Panc1 (cell line): Measurements from ENCODE around the gene PHOX2A. TPM values are rescaled to one million over a fixed set of nuclear protein-coding genes. Genes with fewer than 3 reads are reported as not detected.

ENCODE experiments used
- ATAC-seq: fragments of 200-7000 bp; cut with Tn5 transposase; 2 replicates; pipeline ENCODE4 v1.9.1; 2020; ENCODE audit warnings: mild to moderate bottlenecking, moderate library complexity
- BruUV-seq: library from RNA; stranded (reverse); fragments of 400-500 nt; replicated peaks from 2 replicates; lab custom pipeline; 2021; lab: Mats Ljungman, UMichigan
- CTCF ChIA-PET: fragments of 300-600 bp; sonication (Branson Sonifier 250); formaldehyde crosslinking; loops from one replicate; lab custom pipeline; 2022; ENCODE audit warnings: antibody characterized with exemption; lab: Charles Lee
- POLR2A ChIA-PET: fragments of 300-600 bp; sonication (Branson Sonifier 250); formaldehyde crosslinking; loops from one replicate; lab custom pipeline; 2022; ENCODE audit warnings: antibody characterized with exemption; lab: Charles Lee
- DNase-seq: peaks from one replicate; pipeline ENCODE4 v3.0.0-alpha.2; 2010; ENCODE audit warnings: low read depth, low spot score
- H3K27ac ChIP-seq: 2 replicates; pipeline ENCODE4 v1.5.1; 2011; ENCODE audit warnings: mild to moderate bottlenecking, low read length, inconsistent platforms
- H3K27me3 ChIP-seq: fragments of 200-500 bp; sonication (Bioruptor generic); 2 replicates; pipeline ENCODE4 v1.6.0; 2014; ENCODE audit warnings: low read length, inconsistent platforms; ENCODE audit not compliant: control insufficient read depth, insufficient read depth
- H3K36me3 ChIP-seq: fragments of 200-500 bp; sonication (Bioruptor generic); 2 replicates; pipeline ENCODE4 v1.5.1; 2014; ENCODE audit warnings: inconsistent platforms, mild to moderate bottlenecking, low read length, moderate library complexity; ENCODE audit not compliant: control insufficient read depth, insufficient read depth
- H3K4me1 ChIP-seq: 2 replicates; pipeline ENCODE4 v1.5.1; 2011; ENCODE audit warnings: inconsistent platforms, mild to moderate bottlenecking, low read length, moderate library complexity; ENCODE audit not compliant: control insufficient read depth, insufficient read depth
- H3K4me3 ChIP-seq, 2 experiments: 2 replicates each; pipeline ENCODE4 v1.5.1; 2011 to 2012; ENCODE audit warnings: low read depth in 2 of 2, low read length in 2 of 2, mild to moderate bottlenecking in 2 of 2, inconsistent platforms in 1 of 2, moderate library complexity in 1 of 2
- H3K9me3 ChIP-seq: fragments of 200-500 bp; sonication (Bioruptor generic); 2 replicates; pipeline ENCODE4 v1.5.1; 2014; ENCODE audit warnings: low read depth, mild to moderate bottlenecking, inconsistent platforms, low read length, moderate library complexity; ENCODE audit not compliant: control insufficient read depth, insufficient read depth
- POLR2AphosphoS5 ChIP-seq: IDR thresholded peaks from 2 replicates; pipeline ENCODE4 v1.6.1; 2012; ENCODE audit warnings: mild to moderate bottlenecking, low read depth, low read length, moderate library complexity
- SIN3A ChIP-seq: IDR thresholded peaks from 2 replicates; pipeline ENCODE4 v1.6.1; 2012; ENCODE audit warnings: low read depth, mild to moderate bottlenecking, low read length, moderate library complexity, borderline replicate concordance; ENCODE audit not compliant: insufficient read depth
- TCF7L2 ChIP-seq: IDR thresholded peaks from 2 replicates; pipeline ENCODE4 v1.6.1; 2011; ENCODE audit warnings: mild to moderate bottlenecking, low read depth, low read length, inconsistent platforms
- in situ Hi-C: cut with HindIII; loops from 2 replicates; pipeline ENCODE4 v1.10.0; 2016; ENCODE audit warnings: low sequenced_read_pairs, low pct_unique_long_range_greater_than_20kb
- intact Hi-C: fragments of 100-400 bp; cut with micrococcal nuclease; formaldehyde crosslinking; loops from one replicate; pipeline ENCODE4 v1.10.0; 2022; ENCODE audit not compliant: unreplicated experiment
- total RNA-seq: library from RNA; stranded (reverse); gene quantifications from one replicate; pipeline ENCODE4 v1.2.1, GENCODE V29; 2021; ENCODE audit not compliant: unreplicated experiment
- TF ChIP-seq, protein P1 (sequence below): fragments of 450-650 bp; IDR thresholded peaks from 2 replicates; pipeline ENCODE4 v1.5.1; 2017; ENCODE audit warnings: mild to moderate bottlenecking
- TF ChIP-seq, protein P2 (sequence below), 2 experiments: IDR thresholded peaks; 2 replicates each; pipeline ENCODE4 v1.6.1; 2011 to 2012; ENCODE audit warnings: low read depth in 2 of 2, control low read depth in 1 of 2, low read length in 1 of 2, mild to moderate bottlenecking in 1 of 2, moderate library complexity in 1 of 2; ENCODE audit not compliant: insufficient read depth in 1 of 2

The PHOX2A gene
- total RNA-seq, 1 experiment from 2014 or later: not detected

DNA sequence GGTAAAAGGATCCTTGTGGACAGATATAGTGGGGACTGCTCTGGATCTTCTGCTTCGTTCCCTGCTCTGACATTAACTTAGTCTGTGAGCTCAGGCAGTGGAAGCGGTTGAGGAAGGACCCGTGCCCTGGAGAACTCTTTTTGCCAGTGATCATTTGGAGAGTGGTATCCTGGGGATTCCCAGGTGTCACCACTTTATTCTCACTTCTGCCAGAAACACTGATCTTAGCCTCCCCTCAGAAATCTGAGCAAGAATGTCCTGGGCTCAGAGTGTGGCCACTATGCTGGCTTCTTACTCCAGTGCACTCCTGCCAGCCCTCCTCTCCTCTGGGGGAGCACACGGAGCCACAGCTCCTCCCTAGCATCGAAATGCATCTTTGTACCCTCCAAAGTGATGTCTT is 7.6 kb upstream of the PHOX2A start:
- ChIA-PET CTCF (no interaction called here), POLR2A (interaction anchor here (0.7 kb wide), 1 partner anchor 16 kb away, joined by 3 read pairs; no protein-coding TSS in a partner anchor)
- H3K4me3 ChIP-seq: no peak overlapping the region
- in situ Hi-C loops: no loop called here
- H3K4me1 ChIP-seq: no peaks in the 10 kb centered on the region
- H3K27me3 ChIP-seq: peaks cover 14% of the 10 kb centered on the region
- ATAC-seq (no peak), DNase-seq (no peak)
- no peak overlapping the region for H3K27ac ChIP-seq
- no TSS peak for BruUV-seq
- intact Hi-C loops: no loop called here
- TF ChIP-seq, protein P1, sequence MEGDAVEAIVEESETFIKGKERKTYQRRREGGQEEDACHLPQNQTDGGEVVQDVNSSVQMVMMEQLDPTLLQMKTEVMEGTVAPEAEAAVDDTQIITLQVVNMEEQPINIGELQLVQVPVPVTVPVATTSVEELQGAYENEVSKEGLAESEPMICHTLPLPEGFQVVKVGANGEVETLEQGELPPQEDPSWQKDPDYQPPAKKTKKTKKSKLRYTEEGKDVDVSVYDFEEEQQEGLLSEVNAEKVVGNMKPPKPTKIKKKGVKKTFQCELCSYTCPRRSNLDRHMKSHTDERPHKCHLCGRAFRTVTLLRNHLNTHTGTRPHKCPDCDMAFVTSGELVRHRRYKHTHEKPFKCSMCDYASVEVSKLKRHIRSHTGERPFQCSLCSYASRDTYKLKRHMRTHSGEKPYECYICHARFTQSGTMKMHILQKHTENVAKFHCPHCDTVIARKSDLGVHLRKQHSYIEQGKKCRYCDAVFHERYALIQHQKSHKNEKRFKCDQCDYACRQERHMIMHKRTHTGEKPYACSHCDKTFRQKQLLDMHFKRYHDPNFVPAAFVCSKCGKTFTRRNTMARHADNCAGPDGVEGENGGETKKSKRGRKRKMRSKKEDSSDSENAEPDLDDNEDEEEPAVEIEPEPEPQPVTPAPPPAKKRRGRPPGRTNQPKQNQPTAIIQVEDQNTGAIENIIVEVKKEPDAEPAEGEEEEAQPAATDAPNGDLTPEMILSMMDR: no peak
- TF ChIP-seq SIN3A (no peak), TCF7L2 (no peak), POLR2AphosphoS5 (no peak)
- TF ChIP-seq, protein P2, sequence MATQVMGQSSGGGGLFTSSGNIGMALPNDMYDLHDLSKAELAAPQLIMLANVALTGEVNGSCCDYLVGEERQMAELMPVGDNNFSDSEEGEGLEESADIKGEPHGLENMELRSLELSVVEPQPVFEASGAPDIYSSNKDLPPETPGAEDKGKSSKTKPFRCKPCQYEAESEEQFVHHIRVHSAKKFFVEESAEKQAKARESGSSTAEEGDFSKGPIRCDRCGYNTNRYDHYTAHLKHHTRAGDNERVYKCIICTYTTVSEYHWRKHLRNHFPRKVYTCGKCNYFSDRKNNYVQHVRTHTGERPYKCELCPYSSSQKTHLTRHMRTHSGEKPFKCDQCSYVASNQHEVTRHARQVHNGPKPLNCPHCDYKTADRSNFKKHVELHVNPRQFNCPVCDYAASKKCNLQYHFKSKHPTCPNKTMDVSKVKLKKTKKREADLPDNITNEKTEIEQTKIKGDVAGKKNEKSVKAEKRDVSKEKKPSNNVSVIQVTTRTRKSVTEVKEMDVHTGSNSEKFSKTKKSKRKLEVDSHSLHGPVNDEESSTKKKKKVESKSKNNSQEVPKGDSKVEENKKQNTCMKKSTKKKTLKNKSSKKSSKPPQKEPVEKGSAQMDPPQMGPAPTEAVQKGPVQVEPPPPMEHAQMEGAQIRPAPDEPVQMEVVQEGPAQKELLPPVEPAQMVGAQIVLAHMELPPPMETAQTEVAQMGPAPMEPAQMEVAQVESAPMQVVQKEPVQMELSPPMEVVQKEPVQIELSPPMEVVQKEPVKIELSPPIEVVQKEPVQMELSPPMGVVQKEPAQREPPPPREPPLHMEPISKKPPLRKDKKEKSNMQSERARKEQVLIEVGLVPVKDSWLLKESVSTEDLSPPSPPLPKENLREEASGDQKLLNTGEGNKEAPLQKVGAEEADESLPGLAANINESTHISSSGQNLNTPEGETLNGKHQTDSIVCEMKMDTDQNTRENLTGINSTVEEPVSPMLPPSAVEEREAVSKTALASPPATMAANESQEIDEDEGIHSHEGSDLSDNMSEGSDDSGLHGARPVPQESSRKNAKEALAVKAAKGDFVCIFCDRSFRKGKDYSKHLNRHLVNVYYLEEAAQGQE (IDR thresholded peaks at IDR 0.05; ENCODE audit: insufficient read depth in 1 of 2, low read depth in 2 of 2, low read length in 1 of 2): no peak
- H3K36me3 ChIP-seq: no peaks in the 10 kb centered on the region
- no peaks in the 10 kb centered on the region for H3K9me3 ChIP-seq

DNA sequence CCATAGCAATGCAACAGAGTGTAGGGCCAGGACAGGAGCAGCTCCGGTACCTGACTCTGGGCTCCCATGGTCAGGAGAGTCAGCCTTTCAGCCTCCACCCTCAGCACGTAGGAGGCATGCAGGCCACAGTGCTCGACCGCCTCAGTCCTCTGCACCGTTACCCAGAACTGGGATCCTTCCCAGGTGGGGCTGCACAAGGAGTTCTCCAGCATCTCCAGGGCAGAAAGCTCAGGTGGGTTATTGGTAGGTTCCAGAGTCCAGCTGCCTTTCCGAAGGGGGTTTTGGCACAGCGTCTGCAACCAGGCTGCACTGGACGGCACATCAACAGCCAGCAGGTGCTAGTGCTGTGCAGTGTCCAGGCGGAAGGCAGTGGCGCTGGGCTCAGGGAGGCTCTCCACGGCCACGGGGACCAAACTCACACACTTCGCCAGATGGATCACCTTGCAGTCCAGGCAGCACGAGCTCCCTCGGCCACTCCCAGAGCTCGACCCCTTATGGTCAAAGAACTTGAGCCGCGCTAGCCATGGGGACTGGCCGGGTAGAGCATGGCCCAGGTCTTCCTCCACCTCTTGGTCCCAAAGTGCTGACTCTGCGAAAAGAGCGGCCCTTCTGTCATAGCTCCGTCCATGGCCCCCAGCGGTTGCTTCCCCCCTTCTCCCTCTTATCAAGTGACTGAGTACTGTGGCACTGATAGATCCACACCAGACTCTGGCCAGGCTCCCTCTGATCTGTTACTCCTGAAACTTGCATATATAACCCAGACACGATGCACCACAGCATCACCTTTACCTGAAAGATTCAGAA is 6.9 kb upstream of the PHOX2A start:
- intact Hi-C loops: no loop called here
- H3K4me1 ChIP-seq: no peaks in the 10 kb centered on the region
- DNase-seq (no peak), ATAC-seq (no peak)
- in situ Hi-C loops: no loop called here
- H3K36me3 ChIP-seq: no peaks in the 10 kb centered on the region
- no peak overlapping the region for H3K27ac ChIP-seq
- H3K27me3 ChIP-seq: peaks cover 14% of the 10 kb centered on the region
- ChIA-PET POLR2A (no interaction called here), CTCF (no interaction called here)
- no TSS peak for BruUV-seq
- H3K9me3 ChIP-seq: no peaks in the 10 kb centered on the region
- no peak for TF ChIP-seq SIN3A
- TF ChIP-seq, protein P1: no peak
- TF ChIP-seq POLR2AphosphoS5: no peak
- TF ChIP-seq, protein P2 (IDR thresholded peaks at IDR 0.05; ENCODE audit: insufficient read depth in 1 of 2, low read depth in 2 of 2, low read length in 1 of 2): no peak
- no peak for TF ChIP-seq TCF7L2
- no peak overlapping the region for H3K4me3 ChIP-seq
